Measurements from ENCODE around the gene PAIP2. TPM values are rescaled to one million over a fixed set of nuclear protein-coding genes. Genes with fewer than 3 reads are reported as not detected.

Gene PAIP2
- polyA plus RNA-seq, 1 of the 3 experiments (the other 2 are of a cell fraction) = 73.2 TPM

GRCh38 chr5:139418793-139419192 lies 77.1 kb downstream of the PAIP2 start:
- Histone ChIP-seq H3K27ac (ENCODE audit: low read depth in 2 of 2, low read length in 1 of 2) (no peak overlapping the region), H3K27me3 (ENCODE audit: insufficient read depth) (no peaks in the 10 kb centered on the region), H3K4me2 (no peak overlapping the region), H3K79me2 (ENCODE audit: insufficient read depth) (no peaks in the 10 kb centered on the region), H3K36me3 (replicated peaks in 1 of 2; ENCODE audit: control insufficient read depth in 1 of 2, insufficient read depth in 2 of 2, low read length in 1 of 2) (peaks cover 38 to 49% of the 10 kb centered on the region in 2 experiments), H3F3A (replicated peaks; ENCODE audit: insufficient read depth) (peaks cover 7% of the 10 kb centered on the region), H3K9me2 (no peaks in the 10 kb centered on the region), H3K9ac (no peak overlapping the region), H3K4me1 (ENCODE audit: control insufficient read depth in 1 of 2, insufficient read depth in 2 of 2, low read depth in 1 of 2, low read length in 1 of 2) (peaks cover 0 to 4% of the 10 kb centered on the region in 2 experiments; a peak in 1 of 4 replicates), H4K20me1 (ENCODE audit: insufficient read depth) (no peaks in the 10 kb centered on the region), H2AFZ (ENCODE audit: low read depth) (no peak overlapping the region), H3K4me3 (ENCODE audit: low read depth in 2 of 2, low read length in 1 of 2) (no peak overlapping the region), H3K9me3 (no peaks in the 10 kb centered on the region)
- 82% methylated on average over 1 of the region's 1 CpG for WGBS (ENCODE audit: low lambda C conversion rate)
- TF ChIP-seq RXRA (IDR thresholded peaks at IDR 0.05; ENCODE audit: borderline replicate concordance, low read depth) (no peak), MXI1 (IDR thresholded peaks at IDR 0.05; ENCODE audit: low read depth, low read length) (no peak), ELF1 (IDR thresholded peaks at IDR 0.05) (no peak), USF2 (IDR thresholded peaks at IDR 0.05; ENCODE audit: borderline replicate concordance, low read depth, low read length) (no peak), FOXJ3 (CRISPR knock-in tag; IDR thresholded peaks at IDR 0.05) (no peak), CTCF (IDR thresholded peaks at IDR 0.05) (no peak), EZH2phosphoT487 (IDR thresholded peaks at IDR 0.05; ENCODE audit: borderline replicate concordance, low read depth) (no peak), GATA2 (CRISPR knock-in tag; IDR thresholded peaks at IDR 0.05) (no peak), FOSL2 (IDR thresholded peaks at IDR 0.05; ENCODE audit: borderline replicate concordance, low read depth) (no peak), POLR2AphosphoS5 (IDR thresholded peaks at IDR 0.05; ENCODE audit: low read depth, low read length) (no peak), GABPA (IDR thresholded peaks at IDR 0.05; ENCODE audit: low read depth) (no peak), PBX3 (IDR thresholded peaks at IDR 0.05) (no peak), TCF12 (IDR thresholded peaks at IDR 0.05) (no peak), ZBTB33 (IDR thresholded peaks at IDR 0.05; ENCODE audit: borderline replicate concordance, low read depth) (no peak), REST (IDR thresholded peaks at IDR 0.05; ENCODE audit: low read depth, low read length) (no peak), USF1 (IDR thresholded peaks at IDR 0.05; ENCODE audit: borderline replicate concordance, low read depth) (no peak), RFX5 (IDR thresholded peaks at IDR 0.05; ENCODE audit: low read length) (no peak), IRF3 (IDR thresholded peaks at IDR 0.05; ENCODE audit: low read depth, low read length) (no peak)
- ChIA-PET POLR2A (no interaction called here), CTCF (interaction anchor here (1.0 to 9.7 kb wide), 3 partner anchors 8 to 96 kb away, joined by 3 to 324 read pairs (median 14); no protein-coding TSS in a partner anchor)
- no peak for DNase-seq

Data from SK-N-SH (cell line).